NCI-H1436 treated with DMSO at 0.1 percent for 48 hours (cell line): ENCODE results near the gene RAB3D.

Source experiments
- DNase-seq: peaks from one replicate; lab custom pipeline; 2025; lab: John Stamatoyannopoulos, UW

The RAB3D gene

DNA sequence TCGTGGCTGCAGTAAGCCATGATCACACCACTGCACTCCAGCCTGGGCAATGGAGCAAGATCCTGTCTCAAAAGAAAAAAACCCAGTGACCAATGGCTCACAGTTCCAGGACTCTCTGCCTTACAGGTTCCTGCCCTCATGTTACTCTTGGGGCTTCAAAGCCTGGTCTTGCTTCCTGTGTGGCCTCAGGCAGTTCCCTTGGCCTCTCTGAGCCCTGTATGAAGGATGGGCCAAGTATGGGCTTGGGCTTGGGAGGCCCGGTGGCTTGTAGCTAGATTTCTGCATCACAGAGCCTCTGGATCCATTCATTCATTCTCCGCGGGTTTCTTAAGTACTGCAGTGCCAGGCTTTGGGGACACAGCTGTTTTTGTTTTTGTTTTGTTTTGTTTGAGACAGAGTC lies 44.3 kb downstream of the RAB3D start:
- DNase-seq, result no peak

- peak; percentile 37 for DNase-seq
These were observed 45.7 kb downstream of the RAB3D start for GRCh38 chr19:11293433-11294389.

GRCh38 chr19:11291991-11292390 lies 47.5 kb downstream of the RAB3D start:
- no peak for DNase-seq

GRCh38 chr19:11291415-11291814 lies 48.0 kb downstream of the RAB3D start:
- no peak for DNase-seq

- DNase-seq, result no peak
These were observed 49.2 kb downstream of the RAB3D start for GRCh38 chr19:11290256-11290655.

DNA sequence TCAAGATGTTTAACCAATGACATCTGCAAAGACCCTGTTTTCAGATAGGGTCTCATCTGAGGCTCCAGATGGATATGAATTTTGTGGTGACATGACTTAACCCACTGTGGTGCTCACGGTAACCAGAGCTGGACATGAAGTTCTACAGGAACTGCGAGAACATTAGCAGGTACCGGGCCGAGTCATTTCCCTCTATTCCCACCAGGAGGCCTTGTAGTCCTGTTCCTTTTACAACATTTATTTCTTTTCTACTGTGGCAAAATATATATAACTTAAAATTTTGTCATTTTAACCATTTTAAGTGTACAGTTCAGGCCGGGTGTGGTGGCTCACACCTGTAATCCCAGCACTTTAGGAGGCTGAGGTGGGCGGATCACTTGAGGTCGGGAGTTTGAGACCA lies 51.1 kb downstream of the RAB3D start:
- no peak for DNase-seq

DNA sequence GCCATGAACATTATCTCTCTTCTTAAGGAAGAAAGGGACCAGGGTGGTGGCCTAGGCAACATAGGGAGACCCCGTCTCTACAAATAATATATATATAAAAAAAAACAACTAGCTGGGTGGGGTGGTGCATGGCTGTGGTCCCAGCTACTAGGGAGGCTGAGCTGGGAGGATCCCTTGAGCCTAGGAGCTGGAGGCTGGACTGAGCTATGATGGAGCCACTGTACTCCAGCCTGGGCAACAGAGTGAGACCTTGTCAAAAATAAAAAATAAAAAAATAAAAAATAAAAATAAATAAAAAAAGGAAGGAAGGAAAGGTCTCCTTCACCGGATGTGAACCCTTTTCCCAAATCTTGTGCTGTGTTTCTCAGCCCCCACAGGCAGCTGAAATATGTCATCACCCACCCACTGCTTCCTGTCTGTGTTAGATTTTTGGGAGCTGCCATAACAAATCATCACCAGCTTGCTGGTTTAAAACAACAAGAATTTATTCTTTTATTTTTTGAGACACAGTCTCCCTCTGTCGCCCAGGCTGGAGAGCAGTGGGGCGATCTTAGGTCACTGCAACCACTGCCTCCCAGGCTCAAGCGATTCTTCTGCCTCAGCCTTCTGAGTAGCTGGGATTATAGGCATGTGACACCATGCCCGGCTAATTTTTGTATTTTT lies 53.0 kb downstream of the RAB3D start:
- DNase-seq, result no peak

- DNase-seq, result no peak
These were observed 54.9 kb downstream of the RAB3D start for GRCh38 chr19:11284515-11284914.

- DNase-seq, result no peak
These were observed 58.0 kb downstream of the RAB3D start for GRCh38 chr19:11281356-11282049.

DNA sequence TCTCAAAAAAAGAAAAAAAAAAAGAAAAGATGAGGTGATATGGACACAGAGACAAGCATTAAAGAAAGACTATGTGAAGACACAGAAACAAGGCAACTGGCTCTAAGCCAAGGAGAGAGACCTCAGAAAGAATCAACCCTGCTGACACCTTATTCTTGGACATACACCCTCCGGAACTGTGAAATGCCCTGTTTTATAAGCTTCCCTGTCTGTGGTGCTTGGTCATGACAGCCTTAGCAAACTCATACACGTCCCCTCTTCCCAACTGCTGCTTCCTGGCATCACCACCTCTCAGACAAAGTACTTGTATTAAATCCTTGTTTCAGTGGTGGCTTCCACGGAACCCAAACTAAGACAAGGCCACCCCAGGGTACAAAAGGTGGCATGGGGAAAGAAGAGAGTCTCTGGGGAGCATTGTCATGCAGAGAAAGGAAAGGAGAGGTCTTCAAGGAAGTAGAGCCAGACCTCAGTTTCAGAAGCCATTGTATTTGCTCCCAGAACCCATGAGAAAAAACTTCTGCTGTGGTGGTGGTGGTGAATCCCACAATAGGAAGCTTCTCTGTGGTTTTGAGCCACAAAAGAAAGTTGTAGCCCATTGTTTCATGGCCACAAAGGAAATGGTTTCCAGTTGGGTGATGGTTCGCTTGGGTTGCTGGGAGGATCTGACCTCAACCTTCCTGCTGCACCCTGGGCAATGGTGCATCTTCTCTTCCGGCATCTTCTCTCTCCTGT lies 59.8 kb downstream of the RAB3D start:
- no peak for DNase-seq

GRCh38 chr19:11278670-11279069 lies 60.8 kb downstream of the RAB3D start:
- DNase-seq, result no peak

- no peak for DNase-seq
These were observed 64.8 kb downstream of the RAB3D start for GRCh38 chr19:11274533-11275086.

GRCh38 chr19:11273989-11274388 lies 65.5 kb downstream of the RAB3D start:
- no peak for DNase-seq

- no peak for DNase-seq
These were observed 66.2 kb downstream of the RAB3D start for GRCh38 chr19:11273296-11273695.
